Measurements from ENCODE around the gene SLC6A18.

GRCh38 chr5:1261643-1262042 lies 36.5 kb downstream of the SLC6A18 start:
- TF ChIP-seq CREM (IDR thresholded peaks at IDR 0.05; ENCODE audit: low read depth), result no peak
- TF ChIP-seq CTCF (IDR thresholded peaks at IDR 0.05 in 2 of 3, conservative IDR thresholded peaks at IDR 0.05 in 1 of 3; ENCODE audit: control insufficient read depth in 2 of 3, extremely low read depth in 1 of 3, insufficient read depth in 1 of 3, low read depth in 3 of 3, low read length in 3 of 3), result no peak
- TF ChIP-seq ATF3 (IDR thresholded peaks at IDR 0.05; ENCODE audit: borderline replicate concordance, extremely low read depth, low read depth, low read length), result no peak
- TF ChIP-seq MYC (IDR thresholded peaks at IDR 0.05; ENCODE audit: insufficient read depth, insufficient read length, insufficient replicate concordance, low read length, severe bottlenecking), result no peak
